ENCODE data around the gene CALU. TPM values are rescaled to one million over a fixed set of nuclear protein-coding genes. Genes with fewer than 3 reads are reported as not detected.

Gene CALU
- total and polyA plus RNA-seq, 8 donors: 10.1 to 270 (median 47.7) TPM

GRCh38 chr7:128699895-128700294, 39.3 kb upstream of the CALU start:
- WGBS, 5 donors: 54 to 64% (median 62%) methylated on average over 1 of the region's 1 CpG
- no peaks in the 10 kb centered on the region for H3K9me3 ChIP-seq
- peaks cover 0 to 53% (median 32%) of the 10 kb centered on the region in 3 donors for H3K27me3 ChIP-seq
- H3K36me3 ChIP-seq: no peaks in the 10 kb centered on the region
- peaks cover 0 to 10% (median 8%) of the 10 kb centered on the region in 4 donors for H3K4me1 ChIP-seq
- intact Hi-C loops (cut with DNase I; ENCODE audit: low total_unique reads): no loop called here
- H3K27ac ChIP-seq: no peak overlapping the region
- no peak overlapping the region for H3K4me3 ChIP-seq
- DNase-seq: no peak
- TF ChIP-seq EP300 (IDR thresholded peaks at IDR 0.05): no peak
- no peak for TF ChIP-seq POLR2AphosphoS5 (IDR thresholded peaks at IDR 0.05)
- TF ChIP-seq, protein P1, sequence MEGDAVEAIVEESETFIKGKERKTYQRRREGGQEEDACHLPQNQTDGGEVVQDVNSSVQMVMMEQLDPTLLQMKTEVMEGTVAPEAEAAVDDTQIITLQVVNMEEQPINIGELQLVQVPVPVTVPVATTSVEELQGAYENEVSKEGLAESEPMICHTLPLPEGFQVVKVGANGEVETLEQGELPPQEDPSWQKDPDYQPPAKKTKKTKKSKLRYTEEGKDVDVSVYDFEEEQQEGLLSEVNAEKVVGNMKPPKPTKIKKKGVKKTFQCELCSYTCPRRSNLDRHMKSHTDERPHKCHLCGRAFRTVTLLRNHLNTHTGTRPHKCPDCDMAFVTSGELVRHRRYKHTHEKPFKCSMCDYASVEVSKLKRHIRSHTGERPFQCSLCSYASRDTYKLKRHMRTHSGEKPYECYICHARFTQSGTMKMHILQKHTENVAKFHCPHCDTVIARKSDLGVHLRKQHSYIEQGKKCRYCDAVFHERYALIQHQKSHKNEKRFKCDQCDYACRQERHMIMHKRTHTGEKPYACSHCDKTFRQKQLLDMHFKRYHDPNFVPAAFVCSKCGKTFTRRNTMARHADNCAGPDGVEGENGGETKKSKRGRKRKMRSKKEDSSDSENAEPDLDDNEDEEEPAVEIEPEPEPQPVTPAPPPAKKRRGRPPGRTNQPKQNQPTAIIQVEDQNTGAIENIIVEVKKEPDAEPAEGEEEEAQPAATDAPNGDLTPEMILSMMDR (IDR thresholded peaks at IDR 0.05): no peak
- TF ChIP-seq POLR2A (IDR thresholded peaks at IDR 0.05): no peak

- DNase-seq: no peak
- Histone ChIP-seq H3K9me3 (no peaks in the 10 kb centered on the region), H3K36me3 (no peaks in the 10 kb centered on the region), H3K27me3 (peaks cover 0 to 47% (median 29%) of the 10 kb centered on the region in 3 donors), H3K4me3 (no peak overlapping the region), H3K4me1 (peaks cover 0 to 10% (median 8%) of the 10 kb centered on the region in 4 donors), H3K27ac (no peak overlapping the region)
- TF ChIP-seq POLR2AphosphoS5 (IDR thresholded peaks at IDR 0.05): no peak
- TF ChIP-seq, protein P1 (IDR thresholded peaks at IDR 0.05): no peak
- TF ChIP-seq EP300 (IDR thresholded peaks at IDR 0.05): no peak
- no peak for TF ChIP-seq POLR2A (IDR thresholded peaks at IDR 0.05)
- intact Hi-C loops (cut with DNase I; ENCODE audit: low total_unique reads): no loop called here
- 62 to 74% (median 65%) methylated on average over 6 of the region's 6 CpGs for WGBS, 5 donors
These were observed 37.9 kb upstream of the CALU start for GRCh38 chr7:128701062-128701785.

DNA sequence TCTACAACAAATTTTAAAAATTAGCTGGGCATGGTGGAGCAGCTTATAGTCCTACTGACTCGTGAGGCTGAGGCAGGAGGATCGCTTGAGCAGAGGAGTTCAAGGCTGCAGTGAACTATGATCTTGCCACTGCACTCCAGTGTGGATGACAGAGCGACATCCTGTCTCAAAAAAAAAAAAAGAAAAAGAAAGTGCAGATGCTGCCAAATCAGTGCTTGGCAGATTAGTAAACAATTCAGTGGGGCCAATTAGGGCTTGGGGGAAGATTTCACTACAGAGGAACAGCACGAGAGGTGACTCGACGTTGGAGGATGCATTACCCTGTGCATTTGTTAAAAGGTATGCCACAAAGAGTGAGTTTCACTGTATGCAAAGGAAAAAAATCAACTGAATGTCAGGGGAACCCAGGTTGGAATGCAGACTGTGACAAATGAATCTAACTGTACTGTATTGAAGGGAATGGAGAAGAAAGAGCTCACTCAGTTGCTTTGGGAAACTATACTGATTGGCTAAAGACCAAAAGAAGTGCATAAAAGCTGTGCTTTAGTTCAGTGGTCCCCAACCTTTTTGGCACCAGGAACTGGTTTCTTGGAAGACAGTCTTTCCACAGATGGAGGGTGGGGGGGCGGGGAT, 35.4 kb upstream of the CALU start:
- TF ChIP-seq POLR2AphosphoS5 (IDR thresholded peaks at IDR 0.05): no peak
- TF ChIP-seq EP300 (IDR thresholded peaks at IDR 0.05): no peak
- TF ChIP-seq, protein P1 (IDR thresholded peaks at IDR 0.05): no peak
- TF ChIP-seq POLR2A (IDR thresholded peaks at IDR 0.05): no peak
- 50 to 63% (median 61%) methylated on average over 7 of the region's 7 CpGs for WGBS, 5 donors
- DNase-seq: no peak
- no peak overlapping the region for H3K4me3 ChIP-seq
- H3K36me3 ChIP-seq: no peaks in the 10 kb centered on the region
- peaks cover 0 to 22% (median 4%) of the 10 kb centered on the region in 3 donors for H3K27me3 ChIP-seq
- no peaks in the 10 kb centered on the region for H3K9me3 ChIP-seq
- intact Hi-C loops (cut with DNase I; ENCODE audit: low total_unique reads): no loop called here
- no peak overlapping the region for H3K27ac ChIP-seq
- H3K4me1 ChIP-seq: no peaks in the 10 kb centered on the region

DNA sequence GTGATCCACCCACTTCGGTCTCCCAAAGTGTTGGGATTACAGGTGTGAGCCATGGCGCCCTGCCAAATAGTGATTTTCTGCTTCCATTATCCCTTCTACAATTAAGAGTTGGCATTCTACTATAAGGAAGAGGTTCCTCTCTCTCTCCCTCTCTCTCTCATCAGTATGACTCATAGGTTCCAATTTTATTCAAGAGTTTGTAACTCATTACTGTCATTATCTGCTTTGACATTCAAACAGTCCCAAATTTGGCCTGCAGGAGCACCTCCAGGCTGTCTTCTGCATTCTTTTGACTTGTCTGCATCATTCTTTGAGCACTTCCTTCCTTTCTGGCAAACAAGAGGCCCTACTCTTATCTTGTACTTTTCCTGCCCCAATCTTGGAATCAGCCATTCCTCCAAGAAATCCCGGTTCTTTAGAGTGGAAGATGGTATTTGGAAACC, 33.2 kb upstream of the CALU start:
- 77 to 86% (median 80%) methylated on average over 3 of the region's 3 CpGs for whole genome bisulfite sequencing, 5 donors
- TF ChIP-seq EP300 (IDR thresholded peaks at IDR 0.05): no peak
- TF ChIP-seq, protein P1 (IDR thresholded peaks at IDR 0.05): no peak
- Histone ChIP-seq H3K4me1 (no peaks in the 10 kb centered on the region), H3K36me3 (no peaks in the 10 kb centered on the region), H3K27me3 (peaks cover 0 to under 1% (median 0%) of the 10 kb centered on the region in 3 donors), H3K4me3 (no peak overlapping the region), H3K9me3 (no peaks in the 10 kb centered on the region), H3K27ac (no peak overlapping the region)
- DNase-seq: no peak
- intact Hi-C loops (cut with DNase I; ENCODE audit: low total_unique reads): no loop called here

Measured in stomach (tissue), 9 donors.